Brain microvascular endothelial cell (primary cell): Measurements from ENCODE around the gene E2F1.

Experiments
- DNase-seq: peaks from one replicate; pipeline ENCODE4 v3.0.0-alpha.2; 2020
- H3K27ac ChIP-seq: fragments of 250-450 bp; sonication (Bioruptor Pico); 2 replicates; pipeline ENCODE4 v1.5.1; 2020; ENCODE audit warnings: mild to moderate bottlenecking, moderate library complexity
- H3K27me3 ChIP-seq: fragments of 250-450 bp; sonication (Bioruptor Pico); replicated peaks from 2 replicates; pipeline ENCODE4 v1.5.1; 2020; ENCODE audit warnings: mild to moderate bottlenecking
- H3K36me3 ChIP-seq: fragments of 250-450 bp; sonication (Bioruptor Pico); replicated peaks from 2 replicates; pipeline ENCODE4 v1.5.1; 2020; ENCODE audit warnings: mild to moderate bottlenecking
- H3K4me3 ChIP-seq: 2 replicates; pipeline ENCODE4 v1.5.1; 2011; ENCODE audit warnings: low read depth, mild to moderate bottlenecking, control low read depth, low read length, moderate library complexity
- CTCF ChIP-seq: IDR thresholded peaks from 2 replicates; pipeline ENCODE4 v1.5.1; 2011; ENCODE audit warnings: low read depth, mild to moderate bottlenecking, moderate library complexity, low read length, control low read depth, inconsistent platforms; ENCODE audit errors: missing control alignments
- in situ Hi-C: cut with HindIII; loops from 2 replicates; pipeline ENCODE4 v1.10.0; 2017; ENCODE audit warnings: low sequenced_read_pairs, low pct_ligation_motif_present

The E2F1 gene

GRCh38 chr20:33671573-33672288, 14.5 kb downstream of the E2F1 start:
- H3K27ac ChIP-seq: no peak overlapping the region
- TF ChIP-seq CTCF: no peak
- no peak for DNase-seq
- H3K4me3 ChIP-seq: no peak overlapping the region
- no peaks in the 10 kb centered on the region for H3K27me3 ChIP-seq
- in situ Hi-C loops: no loop called here
- no peaks in the 10 kb centered on the region for H3K36me3 ChIP-seq

- in situ Hi-C loops: no loop called here
Measured at GRCh38 chr20:33670715-33671499, 15.3 kb downstream of the E2F1 start.

GRCh38 chr20:33669873-33670640, 16.1 kb downstream of the E2F1 start:
- no peaks in the 10 kb centered on the region for H3K27me3 ChIP-seq
- H3K27ac ChIP-seq: no peak overlapping the region
- no peak for TF ChIP-seq CTCF
- H3K36me3 ChIP-seq: no peaks in the 10 kb centered on the region
- H3K4me3 ChIP-seq: no peak overlapping the region
- in situ Hi-C loops: no loop called here
- DNase-seq: no peak

More at GRCh38 chr20:33670715-33671499, 15.3 kb downstream of the E2F1 start:
- Histone ChIP-seq H3K27ac (no peak overlapping the region), H3K36me3 (no peaks in the 10 kb centered on the region), H3K4me3 (no peak overlapping the region), H3K27me3 (no peaks in the 10 kb centered on the region)
- TF ChIP-seq CTCF: no peak
- DNase-seq: no peak

GRCh38 chr20:33669224-33669623, 17.0 kb downstream of the E2F1 start:
- no peak overlapping the region for H3K4me3 ChIP-seq
- H3K36me3 ChIP-seq: no peaks in the 10 kb centered on the region
- in situ Hi-C loops: no loop called here
- no peak for DNase-seq
- no peak overlapping the region for H3K27ac ChIP-seq
- no peaks in the 10 kb centered on the region for H3K27me3 ChIP-seq
- TF ChIP-seq CTCF: no peak

GRCh38 chr20:33668466-33669155, 17.6 kb downstream of the E2F1 start:
- TF ChIP-seq CTCF: no peak
- DNase-seq: no peak
- Histone ChIP-seq H3K36me3 (no peaks in the 10 kb centered on the region), H3K4me3 (no peak overlapping the region), H3K27me3 (no peaks in the 10 kb centered on the region), H3K27ac (no peak overlapping the region)
- in situ Hi-C loops: no loop called here
